ENCODE results near the gene BMAL2.

DNA sequence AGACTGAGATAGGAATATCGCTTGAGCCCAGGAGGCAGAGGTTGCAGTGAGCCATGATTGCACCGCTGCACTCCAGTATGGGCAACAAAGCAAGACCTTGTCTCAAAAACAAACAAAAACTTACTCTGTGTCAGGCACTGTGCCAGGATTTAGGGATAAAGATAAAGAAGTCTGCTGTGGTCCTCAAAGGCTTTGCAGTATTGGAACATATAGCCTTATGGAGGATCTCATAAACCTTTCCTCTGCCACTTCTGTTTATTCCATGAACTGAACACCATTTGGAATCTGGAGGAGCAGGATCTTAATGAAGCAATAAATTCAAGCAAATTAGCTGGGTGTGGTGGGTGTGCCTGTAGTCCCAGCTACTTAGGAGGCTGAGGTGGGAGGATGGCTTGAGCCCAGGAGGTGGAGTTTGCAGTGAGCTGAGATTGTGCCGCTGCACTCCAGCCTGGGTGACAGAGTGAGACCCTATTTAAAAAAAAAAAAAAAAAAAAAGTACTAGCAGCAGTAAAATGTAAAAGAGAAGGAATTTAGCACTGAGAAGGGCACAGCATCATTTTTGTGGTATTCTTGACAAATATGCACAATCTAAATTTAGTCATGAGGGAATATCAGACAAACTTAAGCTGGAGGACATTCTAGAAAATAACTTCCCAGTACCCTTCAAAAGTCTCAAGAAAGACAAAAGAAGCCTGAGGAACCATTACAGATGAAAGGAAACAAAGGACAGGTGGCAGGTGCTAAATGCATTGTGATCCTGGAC lies 27.1 kb downstream of the BMAL2 start:
- TF ChIP-seq ZFP3 (CRISPR knock-in tag; IDR thresholded peaks at IDR 0.05) (no peak), CREB5 (CRISPR knock-in tag; IDR thresholded peaks at IDR 0.05; ENCODE audit: low read depth) (no peak), ZNF8 (CRISPR knock-in tag; IDR thresholded peaks at IDR 0.05) (no peak), ISL1 (CRISPR knock-in tag; IDR thresholded peaks at IDR 0.05) (no peak), BACH2 (CRISPR knock-in tag; IDR thresholded peaks at IDR 0.05; ENCODE audit: borderline replicate concordance) (no peak), CSDC2 (CRISPR knock-in tag; IDR thresholded peaks at IDR 0.05) (no peak), OSR1 (CRISPR knock-in tag; IDR thresholded peaks at IDR 0.05) (no peak), PATZ1 (CRISPR knock-in tag; IDR thresholded peaks at IDR 0.05; ENCODE audit: borderline replicate concordance) (no peak), POU6F1 (CRISPR knock-in tag; IDR thresholded peaks at IDR 0.05; ENCODE audit: borderline replicate concordance, low read depth) (no peak), PPARA (CRISPR knock-in tag; IDR thresholded peaks at IDR 0.05; ENCODE audit: borderline replicate concordance) (no peak), ESRRG (CRISPR knock-in tag; IDR thresholded peaks at IDR 0.05) (no peak), ZFP30 (CRISPR knock-in tag; IDR thresholded peaks at IDR 0.05) (no peak)
- TF ChIP-seq, protein P1, sequence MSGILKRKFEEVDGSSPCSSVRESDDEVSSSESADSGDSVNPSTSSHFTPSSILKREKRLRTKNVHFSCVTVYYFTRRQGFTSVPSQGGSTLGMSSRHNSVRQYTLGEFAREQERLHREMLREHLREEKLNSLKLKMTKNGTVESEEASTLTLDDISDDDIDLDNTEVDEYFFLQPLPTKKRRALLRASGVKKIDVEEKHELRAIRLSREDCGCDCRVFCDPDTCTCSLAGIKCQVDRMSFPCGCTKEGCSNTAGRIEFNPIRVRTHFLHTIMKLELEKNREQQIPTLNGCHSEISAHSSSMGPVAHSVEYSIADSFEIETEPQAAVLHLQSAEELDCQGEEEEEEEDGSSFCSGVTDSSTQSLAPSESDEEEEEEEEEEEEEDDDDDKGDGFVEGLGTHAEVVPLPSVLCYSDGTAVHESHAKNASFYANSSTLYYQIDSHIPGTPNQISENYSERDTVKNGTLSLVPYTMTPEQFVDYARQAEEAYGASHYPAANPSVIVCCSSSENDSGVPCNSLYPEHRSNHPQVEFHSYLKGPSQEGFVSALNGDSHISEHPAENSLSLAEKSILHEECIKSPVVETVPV (CRISPR knock-in tag; IDR thresholded peaks at IDR 0.05): no peak
